Vagina (tissue), 2 donors: ENCODE results near the gene F2. TPM values are rescaled to one million over a fixed set of nuclear protein-coding genes. Genes with fewer than 3 reads are reported as not detected.

Experiments used
- DNase-seq, 2 donors: peaks; one replicate each; pipeline ENCODE4 v3.0.0-alpha.2; 2017; ENCODE audit errors: extremely low spot score in 2 of 2
- H3K27ac ChIP-seq: fragments of 200-600 bp; sonication (generic); one replicate; pipeline ENCODE4 v1.5.1; 2019
- H3K27me3 ChIP-seq: fragments of 200-600 bp; sonication (generic); one replicate; pipeline ENCODE4 v1.5.1; 2019
- H3K36me3 ChIP-seq, 2 donors: fragments of 200-600 bp; sonication (generic); one replicate each; pipeline ENCODE4 v1.5.1; 2017 to 2019
- H3K4me1 ChIP-seq: fragments of 200-600 bp; sonication (generic); one replicate; pipeline ENCODE4 v1.5.1; 2019
- H3K4me3 ChIP-seq, 2 donors: fragments of 200-600 bp; sonication (generic); 1 replicate in 1 of 2; 2 replicates in 1 of 2; pipeline ENCODE4 v1.5.1; 2016 to 2019
- H3K9me3 ChIP-seq: fragments of 200-600 bp; sonication (generic); one replicate; pipeline ENCODE4 v1.5.1; 2019
- POLR2A ChIP-seq, 2 donors: fragments of 450-650 bp; IDR thresholded peaks; one replicate each; pipeline ENCODE4 v1.6.1; 2017; ENCODE audit warnings: antibody characterized with exemption in 2 of 2, mild to moderate bottlenecking in 2 of 2, moderate library complexity in 2 of 2
- POLR2AphosphoS5 ChIP-seq, 2 donors: sonication (generic); formaldehyde crosslinking; IDR thresholded peaks; one replicate each; pipeline ENCODE4 v1.9.0; 2017; ENCODE audit warnings: antibody characterized with exemption in 2 of 2, mild to moderate bottlenecking in 2 of 2, low read depth in 1 of 2; ENCODE audit not compliant: insufficient read depth in 1 of 2
- intact Hi-C: fragments of 100-400 bp; cut with DNase I; formaldehyde crosslinking; loops from one replicate; pipeline ENCODE4 v1.15.1; 2023
- total RNA-seq: library from RNA; depleted of rRNA; stranded (reverse); fragments of >200 nt; gene quantifications from one replicate; pipeline ENCODE4 v1.2.3, GENCODE V29; 2016
- TF ChIP-seq, protein P1 (sequence below), 3 experiments: fragments of 450-650 bp in 2 of 3; fragments of 200-600 bp in 1 of 3; sonication (generic) in 1 of 3; IDR thresholded peaks; one replicate each; pipeline ENCODE4 v1.5.1; 2017 to 2019; ENCODE audit warnings: antibody characterized with exemption in 3 of 3, mild to moderate bottlenecking in 2 of 3, moderate library complexity in 2 of 3

F2 gene
- total RNA-seq, 1 donor from 2014 or later = not detected

DNA sequence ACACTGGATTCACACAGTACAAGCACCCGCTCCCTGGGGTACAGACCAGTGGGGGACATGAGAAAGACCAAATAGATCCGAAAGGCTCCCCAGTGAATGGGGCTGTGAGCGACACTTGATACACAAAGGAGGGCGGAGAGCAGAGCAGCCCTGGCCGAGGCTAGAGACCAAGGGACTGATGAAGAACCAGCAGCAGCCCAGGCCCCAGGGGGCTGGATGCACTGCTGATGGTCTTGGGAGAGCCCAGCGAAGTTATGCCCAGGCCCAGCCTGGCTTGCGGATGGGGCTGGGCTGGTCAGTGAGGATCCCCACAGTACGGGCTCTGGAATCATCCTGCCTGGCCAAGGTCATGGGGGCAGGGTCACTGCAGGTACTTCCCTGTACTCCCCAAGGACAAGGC, 41.8 kb upstream of the F2 start:
- H3K9me3 ChIP-seq = no peaks in the 10 kb centered on the region
- H3K4me1 ChIP-seq = peaks cover 41% of the 10 kb centered on the region
- H3K36me3 ChIP-seq = peaks cover 0 to 70% of the 10 kb centered on the region in 2 donors
- H3K27me3 ChIP-seq = no peaks in the 10 kb centered on the region
- H3K4me3 ChIP-seq = no peak overlapping the region
- intact Hi-C loops = no loop called here
- DNase-seq = no peak
- no peak for TF ChIP-seq POLR2A (IDR thresholded peaks at IDR 0.05)
- TF ChIP-seq, protein P1, sequence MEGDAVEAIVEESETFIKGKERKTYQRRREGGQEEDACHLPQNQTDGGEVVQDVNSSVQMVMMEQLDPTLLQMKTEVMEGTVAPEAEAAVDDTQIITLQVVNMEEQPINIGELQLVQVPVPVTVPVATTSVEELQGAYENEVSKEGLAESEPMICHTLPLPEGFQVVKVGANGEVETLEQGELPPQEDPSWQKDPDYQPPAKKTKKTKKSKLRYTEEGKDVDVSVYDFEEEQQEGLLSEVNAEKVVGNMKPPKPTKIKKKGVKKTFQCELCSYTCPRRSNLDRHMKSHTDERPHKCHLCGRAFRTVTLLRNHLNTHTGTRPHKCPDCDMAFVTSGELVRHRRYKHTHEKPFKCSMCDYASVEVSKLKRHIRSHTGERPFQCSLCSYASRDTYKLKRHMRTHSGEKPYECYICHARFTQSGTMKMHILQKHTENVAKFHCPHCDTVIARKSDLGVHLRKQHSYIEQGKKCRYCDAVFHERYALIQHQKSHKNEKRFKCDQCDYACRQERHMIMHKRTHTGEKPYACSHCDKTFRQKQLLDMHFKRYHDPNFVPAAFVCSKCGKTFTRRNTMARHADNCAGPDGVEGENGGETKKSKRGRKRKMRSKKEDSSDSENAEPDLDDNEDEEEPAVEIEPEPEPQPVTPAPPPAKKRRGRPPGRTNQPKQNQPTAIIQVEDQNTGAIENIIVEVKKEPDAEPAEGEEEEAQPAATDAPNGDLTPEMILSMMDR (IDR thresholded peaks at IDR 0.05) = no peak
- no peak for TF ChIP-seq POLR2AphosphoS5 (IDR thresholded peaks at IDR 0.05; ENCODE audit: insufficient read depth in 1 of 2, low read depth in 1 of 2)
- H3K27ac ChIP-seq = peak overlapping the region; percentile 84

DNA sequence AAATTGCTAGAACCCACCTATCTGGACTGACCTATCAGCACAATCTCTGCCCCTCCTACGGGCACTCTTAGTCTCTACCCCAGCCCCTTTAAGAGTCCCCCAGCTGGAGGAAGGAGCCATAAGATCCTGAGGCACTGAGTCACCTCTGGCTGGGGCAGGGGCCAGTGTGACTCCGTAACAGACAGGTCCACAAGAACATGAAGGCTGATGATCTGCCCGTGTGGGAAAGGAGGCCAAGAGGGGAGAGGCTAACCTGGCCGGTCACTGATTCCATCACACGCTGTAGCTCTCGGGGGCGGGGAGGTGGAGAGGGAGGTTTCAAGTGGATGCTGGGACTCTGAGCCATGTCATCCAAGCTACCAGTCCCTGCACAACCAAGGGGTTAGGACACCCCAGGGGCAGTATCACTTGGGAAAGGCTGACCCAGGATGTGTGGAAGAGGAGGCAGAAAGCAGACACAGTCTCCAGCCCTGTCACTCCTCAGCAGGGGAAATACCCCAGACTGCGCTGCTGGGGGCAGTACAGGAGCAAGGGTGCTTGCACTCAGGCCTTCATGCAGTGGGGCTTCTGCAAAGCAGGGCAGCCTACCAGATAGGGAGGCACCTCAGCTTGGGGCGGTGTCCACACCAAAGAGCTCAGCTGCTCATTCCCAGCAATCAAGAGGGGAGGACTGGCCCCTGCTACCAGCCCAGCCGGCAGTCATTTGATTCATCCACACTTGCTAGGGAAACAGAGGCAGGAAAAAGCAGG, 40.8 kb upstream of the F2 start:
- no peak for DNase-seq
- TF ChIP-seq POLR2A (IDR thresholded peaks at IDR 0.05) (no peak), POLR2AphosphoS5 (IDR thresholded peaks at IDR 0.05; ENCODE audit: insufficient read depth in 1 of 2, low read depth in 1 of 2) (no peak)
- TF ChIP-seq, protein P1 (IDR thresholded peaks at IDR 0.05) = no peak
- intact Hi-C loops = no loop called here
- Histone ChIP-seq H3K27me3 (no peaks in the 10 kb centered on the region), H3K27ac (peak overlapping the region; percentile 84), H3K9me3 (no peaks in the 10 kb centered on the region), H3K36me3 (peaks cover 0 to 60% of the 10 kb centered on the region in 2 donors), H3K4me3 (no peak overlapping the region), H3K4me1 (peaks cover 44% of the 10 kb centered on the region)

DNA sequence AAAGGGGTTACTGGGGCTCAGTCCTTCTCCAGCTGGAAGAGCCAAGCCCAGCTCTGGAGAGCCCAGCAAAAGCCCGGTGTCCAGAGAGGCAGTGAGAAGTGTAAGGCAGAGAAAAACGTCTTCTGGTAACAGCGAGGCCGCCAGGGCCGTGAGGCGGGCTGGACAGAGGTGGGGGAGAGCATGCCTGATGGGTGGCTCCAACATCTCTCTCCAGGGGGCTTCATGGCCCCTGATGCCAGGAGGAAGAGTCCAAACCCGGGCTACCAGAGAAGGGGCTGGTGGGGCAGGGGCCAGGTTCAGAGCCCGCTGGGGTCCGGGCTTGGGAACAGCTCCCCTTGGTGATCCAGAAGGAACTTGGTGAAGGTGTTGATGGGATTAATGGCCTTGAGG, 40.3 kb upstream of the F2 start:
- Histone ChIP-seq H3K27ac (peak overlapping the region; percentile 84), H3K9me3 (no peaks in the 10 kb centered on the region), H3K27me3 (no peaks in the 10 kb centered on the region), H3K4me1 (peaks cover 46% of the 10 kb centered on the region), H3K4me3 (no peak overlapping the region), H3K36me3 (peaks cover 0 to 55% of the 10 kb centered on the region in 2 donors)
- DNase-seq = no peak
- TF ChIP-seq POLR2AphosphoS5 (IDR thresholded peaks at IDR 0.05; ENCODE audit: insufficient read depth in 1 of 2, low read depth in 1 of 2) (no peak), POLR2A (IDR thresholded peaks at IDR 0.05) (no peak)
- TF ChIP-seq, protein P1 (IDR thresholded peaks at IDR 0.05) = no peak
- intact Hi-C loops = no loop called here

DNA sequence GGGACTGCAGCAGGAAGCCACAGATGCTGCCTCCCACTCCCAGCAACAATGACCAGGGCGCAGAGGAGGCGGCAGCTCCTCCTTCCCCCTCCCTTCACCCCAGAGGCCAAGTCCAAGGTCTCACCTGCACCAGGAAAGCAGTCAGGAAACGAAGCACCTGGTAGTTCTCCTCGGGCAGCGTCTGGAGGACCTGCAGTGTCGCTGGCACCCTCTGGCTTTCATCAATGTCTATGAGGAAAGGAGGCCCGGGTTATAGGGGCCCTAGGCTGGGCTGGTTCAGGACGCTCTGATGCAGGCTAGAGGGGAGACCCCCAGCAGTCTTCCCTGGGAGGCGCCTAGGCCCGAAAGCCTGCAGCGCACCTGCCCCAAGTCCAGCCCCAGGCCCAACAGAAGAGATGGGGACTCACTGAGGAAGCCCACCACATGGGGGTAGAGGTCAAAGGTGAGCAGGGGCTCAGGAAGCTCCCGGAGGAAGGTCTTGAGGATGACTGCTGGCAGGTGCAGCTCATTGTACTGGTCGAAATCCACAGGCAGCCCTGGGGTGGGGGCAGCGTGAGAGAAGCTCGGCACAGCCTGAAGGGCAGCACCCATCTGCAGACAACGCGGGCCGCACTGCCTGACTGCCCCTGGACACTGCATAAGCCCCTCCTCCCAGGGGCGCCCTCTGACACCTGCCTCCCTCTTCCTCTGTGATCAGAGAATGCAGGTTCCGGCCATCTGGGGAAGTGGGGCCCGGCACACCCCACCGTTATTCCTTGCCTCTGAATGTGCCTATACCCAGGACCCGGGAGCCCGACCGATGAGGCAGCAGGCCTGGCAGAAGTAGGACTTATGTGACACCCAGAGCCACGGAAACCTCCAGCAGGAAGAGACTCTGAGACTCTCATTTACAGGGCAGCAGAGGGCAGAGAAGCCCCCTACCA, 39.5 kb upstream of the F2 start:
- no peak overlapping the region for H3K4me3 ChIP-seq
- H3K27me3 ChIP-seq = no peaks in the 10 kb centered on the region
- intact Hi-C loops = no loop called here
- peaks cover 43% of the 10 kb centered on the region for H3K4me1 ChIP-seq
- TF ChIP-seq POLR2AphosphoS5 (IDR thresholded peaks at IDR 0.05; ENCODE audit: insufficient read depth in 1 of 2, low read depth in 1 of 2) (no peak), POLR2A (IDR thresholded peaks at IDR 0.05) (no peak)
- TF ChIP-seq, protein P1 (IDR thresholded peaks at IDR 0.05) = no peak
- no peak for DNase-seq
- H3K27ac ChIP-seq = peak overlapping the region; percentile 84
- H3K9me3 ChIP-seq = no peaks in the 10 kb centered on the region
- H3K36me3 ChIP-seq = peaks cover 0 to 54% of the 10 kb centered on the region in 2 donors
